Omental fat pad (tissue), 4 donors: ENCODE data around the gene OPA1. TPM values are rescaled to one million over a fixed set of nuclear protein-coding genes. Genes with fewer than 3 reads are reported as not detected.

Source experiments
- ATAC-seq: fragments of 150-250 bp; one replicate; pipeline ENCODE4 v1.9.1; 2016; ENCODE audit warnings: mild to moderate bottlenecking, moderate library complexity; ENCODE audit not compliant: low FRiP score
- DNase-seq: peaks from one replicate; pipeline ENCODE4 v3.0.0-alpha.2; 2019; ENCODE audit warnings: low spot score
- small RNA-seq: library from RNA; depleted of rRNA; stranded (forward); fragments of <200 nt; gene quantifications from one replicate; pipeline ENCODE3, GENCODE V24; 2016
- total RNA-seq, 4 donors: library from RNA; depleted of rRNA; stranded (reverse); fragments of >200 nt; gene quantifications; one replicate each; pipeline ENCODE4 v1.1.0, GENCODE V29; 2016
- TF ChIP-seq, protein P1 (sequence below), 3 donors: fragments of 450-650 bp; IDR thresholded peaks; one replicate each; pipeline ENCODE4 v1.5.1; 2016 to 2017; ENCODE audit warnings: antibody characterized with exemption in 3 of 3, mild to moderate bottlenecking in 3 of 3, moderate library complexity in 2 of 3

The OPA1 gene
- total RNA-seq, 4 donors from 2014 or later = 40.3 to 64.1 (median 41.9) TPM

DNA sequence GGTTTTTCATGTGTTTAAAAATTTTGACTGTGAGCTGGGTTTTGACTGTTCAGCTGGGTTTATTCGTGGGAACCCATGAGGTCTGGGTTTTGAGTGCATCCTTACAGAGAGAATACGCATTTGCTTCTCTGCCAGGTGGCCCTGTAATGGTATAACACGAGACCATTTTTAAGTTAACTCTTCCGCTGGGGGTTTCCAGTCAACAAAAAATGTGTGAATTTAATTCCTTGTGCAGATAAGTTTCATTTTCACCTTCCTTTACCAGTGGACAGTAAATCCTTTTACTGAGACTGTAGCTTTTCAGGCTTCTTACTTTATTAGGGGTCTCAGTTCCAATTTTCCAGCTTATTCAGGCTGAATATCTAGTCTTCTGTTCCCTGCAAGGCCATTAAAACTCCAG is 149.6 kb downstream of the OPA1 start:
- TF ChIP-seq, protein P1, sequence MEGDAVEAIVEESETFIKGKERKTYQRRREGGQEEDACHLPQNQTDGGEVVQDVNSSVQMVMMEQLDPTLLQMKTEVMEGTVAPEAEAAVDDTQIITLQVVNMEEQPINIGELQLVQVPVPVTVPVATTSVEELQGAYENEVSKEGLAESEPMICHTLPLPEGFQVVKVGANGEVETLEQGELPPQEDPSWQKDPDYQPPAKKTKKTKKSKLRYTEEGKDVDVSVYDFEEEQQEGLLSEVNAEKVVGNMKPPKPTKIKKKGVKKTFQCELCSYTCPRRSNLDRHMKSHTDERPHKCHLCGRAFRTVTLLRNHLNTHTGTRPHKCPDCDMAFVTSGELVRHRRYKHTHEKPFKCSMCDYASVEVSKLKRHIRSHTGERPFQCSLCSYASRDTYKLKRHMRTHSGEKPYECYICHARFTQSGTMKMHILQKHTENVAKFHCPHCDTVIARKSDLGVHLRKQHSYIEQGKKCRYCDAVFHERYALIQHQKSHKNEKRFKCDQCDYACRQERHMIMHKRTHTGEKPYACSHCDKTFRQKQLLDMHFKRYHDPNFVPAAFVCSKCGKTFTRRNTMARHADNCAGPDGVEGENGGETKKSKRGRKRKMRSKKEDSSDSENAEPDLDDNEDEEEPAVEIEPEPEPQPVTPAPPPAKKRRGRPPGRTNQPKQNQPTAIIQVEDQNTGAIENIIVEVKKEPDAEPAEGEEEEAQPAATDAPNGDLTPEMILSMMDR (IDR thresholded peaks at IDR 0.05) = no peak
- DNase-seq = no peak

DNA sequence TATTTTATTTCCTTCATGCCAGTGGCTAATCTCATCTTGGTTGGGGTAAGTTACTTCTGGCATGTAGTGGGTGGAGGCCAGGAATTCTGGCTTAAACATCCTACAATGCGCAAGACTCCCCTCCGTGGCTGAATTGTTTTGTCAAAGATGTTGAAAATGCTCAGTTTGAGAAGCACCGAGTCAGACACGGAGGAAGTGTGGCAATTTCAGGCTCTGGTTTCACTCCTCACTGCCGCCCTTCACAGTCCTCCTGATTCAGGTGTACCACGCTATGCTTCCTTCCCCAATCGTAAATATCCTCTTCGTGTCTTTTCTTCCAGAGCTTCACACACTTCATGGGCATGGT is 150.7 kb downstream of the OPA1 start:
- TF ChIP-seq, protein P1 (IDR thresholded peaks at IDR 0.05) = no peak
- DNase-seq (no peak), ATAC-seq (no peak)

More for the DNA sequence above, 149.6 kb downstream of the OPA1 start:
- no peak for ATAC-seq

DNA sequence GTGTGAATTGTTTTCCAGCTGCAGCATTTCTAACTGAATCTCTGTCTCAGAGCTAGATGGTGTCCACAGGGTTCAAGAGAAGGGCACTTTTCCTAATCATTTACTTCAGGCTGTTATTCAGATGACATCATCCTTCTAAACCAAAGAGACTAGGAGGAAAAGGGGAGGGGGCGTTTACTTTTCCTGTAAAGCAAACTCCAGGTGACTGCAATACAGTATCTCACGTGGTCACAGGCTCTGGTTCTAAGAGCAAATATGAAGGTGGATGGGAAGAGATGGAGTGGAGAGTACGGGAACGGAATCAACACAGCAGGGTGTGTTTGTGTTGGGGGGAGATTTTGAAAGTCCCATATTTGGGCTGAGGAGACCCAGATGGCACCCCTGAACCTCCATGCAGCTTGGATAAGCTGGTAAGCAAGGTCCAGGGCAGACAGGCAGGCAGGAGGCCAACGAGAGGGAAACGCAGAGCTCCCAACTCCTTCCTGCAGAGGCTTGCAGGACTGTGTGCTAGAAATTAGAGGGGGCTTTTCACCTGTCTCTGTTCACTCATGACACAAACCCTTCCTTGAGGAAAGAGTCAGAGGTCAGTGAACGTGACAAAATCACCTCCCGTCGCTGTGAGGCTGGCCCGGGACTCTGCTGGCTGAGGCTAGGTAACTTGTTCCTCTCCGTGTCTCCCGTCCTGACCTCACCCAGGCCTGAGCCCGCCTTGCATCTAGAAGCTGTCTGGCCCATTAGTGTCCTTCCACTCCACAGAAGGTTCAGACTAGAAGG is 151.2 kb downstream of the OPA1 start:
- TF ChIP-seq, protein P1 (IDR thresholded peaks at IDR 0.05) = no peak
- ATAC-seq = no peak

DNA sequence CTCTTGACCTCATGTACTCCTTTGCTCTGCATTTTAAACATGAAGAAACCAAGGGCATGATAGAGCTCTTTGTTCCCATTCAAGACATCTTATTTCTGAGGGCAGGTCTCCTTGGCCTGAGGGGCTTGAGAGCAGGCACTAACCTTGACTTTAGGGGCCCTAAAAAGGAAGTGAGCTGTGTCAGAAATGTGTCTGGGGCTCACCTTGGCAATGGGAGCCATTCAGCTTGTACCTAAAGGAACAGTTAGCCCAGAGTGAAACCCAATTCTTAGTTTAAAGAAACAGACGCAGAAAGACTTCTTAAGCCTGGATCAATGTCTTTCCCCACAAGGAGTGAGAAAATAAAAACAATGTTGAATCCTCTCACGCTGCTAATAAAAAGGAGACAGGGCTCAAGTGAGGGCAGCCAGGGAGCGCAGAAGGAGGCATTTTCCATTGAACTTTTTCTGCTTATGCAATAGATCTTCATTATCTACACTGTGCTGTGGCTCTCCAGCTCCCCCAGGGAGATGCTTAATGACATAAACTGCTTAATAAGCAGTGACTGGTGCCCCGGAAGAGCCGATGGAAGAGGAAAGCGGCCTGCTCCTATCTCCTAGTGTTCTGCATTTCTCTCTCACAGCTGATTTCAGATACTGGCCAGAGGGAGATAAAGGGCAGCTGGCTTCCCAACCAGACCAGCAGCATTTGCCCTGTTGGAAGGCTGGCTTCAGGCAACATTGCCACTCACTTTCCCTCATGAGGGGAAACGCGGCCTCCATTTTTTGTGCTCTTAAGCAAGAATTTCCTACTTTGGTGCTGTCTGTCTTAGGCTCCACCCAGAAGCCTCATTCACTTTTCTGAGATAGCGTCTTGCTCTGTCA is 152.0 kb downstream of the OPA1 start:
- TF ChIP-seq, protein P1 (IDR thresholded peaks at IDR 0.05) = no peak

More for the DNA sequence above, 151.2 kb downstream of the OPA1 start:
- no peak for DNase-seq

DNA sequence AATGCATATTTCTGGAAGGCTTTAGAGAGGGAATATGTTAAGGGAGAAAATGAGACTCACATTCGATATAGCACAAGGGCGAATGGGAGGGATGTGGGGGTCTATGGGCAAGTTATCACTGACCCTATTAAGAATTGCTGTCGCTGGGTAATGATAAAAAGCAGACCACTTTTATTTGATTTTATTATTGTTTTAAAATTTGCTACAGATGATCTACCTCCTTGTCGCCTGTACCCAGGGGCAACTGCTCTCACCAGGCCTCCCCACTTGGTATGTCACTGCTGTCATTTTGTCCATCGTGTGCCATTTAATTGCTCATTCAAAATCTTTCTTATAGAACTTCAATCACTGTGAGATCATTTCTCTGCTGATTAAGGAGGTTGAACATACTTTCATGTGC is 153.8 kb downstream of the OPA1 start:
- TF ChIP-seq, protein P1 (IDR thresholded peaks at IDR 0.05) = no peak
- no peak for DNase-seq
- ATAC-seq = no peak

More for the DNA sequence above, 152.0 kb downstream of the OPA1 start:
- ATAC-seq (peak; percentile 44), DNase-seq (no peak)

Small RNA genes lying within 50 kb of the gene (small RNA-seq; reads per million reads assigned to genes)
- gene RF00019 (not detected), gene RN7SL447P (not detected)

Other genes with a start within 250 kb of the OPA1 start
- gene ATP13A5, start 214.5 kb upstream of the OPA1 start, total RNA-seq = not detected
- gene ATP13A4, start 38.3 kb upstream of the OPA1 start, total RNA-seq = under 1 TPM in 2 of 4 donors, not detected in 2; 0.28 to 0.36 TPM